GM13976 (cell line): ENCODE results near the gene RAD51.
A peak's percentile ranks its signal among the peaks of the same experiment; 100 is the strongest.

ENCODE experiments used
- DNase-seq: peaks from one replicate; pipeline ENCODE4 v3.0.0; 2012; ENCODE audit warnings: low spot score
- in situ Hi-C: fragments of 300-500 bp; cut with MboI; formaldehyde crosslinking; loops from one replicate; pipeline ENCODE4 v1.12.0; 2022; ENCODE audit warnings: low sequenced_read_pairs, mixed read lengths, inconsistent platforms; ENCODE audit not compliant: unreplicated experiment
- TF ChIP-seq, protein P1 (sequence below): IDR thresholded peaks from 2 replicates; pipeline ENCODE4 v1.5.1; 2012; ENCODE audit warnings: borderline replicate concordance, mild to moderate bottlenecking; ENCODE audit not compliant: insufficient read depth; ENCODE audit errors: extremely low read depth, missing control alignments, control extremely low read depth

Gene RAD51

DNA sequence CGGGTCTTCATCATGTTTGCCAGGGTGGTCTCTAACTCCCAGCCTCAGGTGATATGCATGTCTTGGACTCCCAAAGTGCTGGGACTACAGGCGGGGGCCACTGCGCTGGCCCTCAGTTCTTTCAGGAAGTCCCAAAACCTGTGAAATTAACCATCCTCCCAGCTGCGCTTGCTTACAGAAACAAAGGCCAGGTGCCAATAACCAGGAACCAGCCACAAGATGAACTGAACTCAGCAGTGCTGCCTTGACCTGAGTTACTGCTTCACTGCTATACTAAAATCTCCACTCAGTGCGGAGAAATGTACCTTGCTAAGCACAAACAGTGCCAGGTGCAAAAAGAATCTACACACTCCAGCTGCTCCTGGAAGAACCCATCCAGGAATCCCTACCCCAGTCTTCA lies 65.0 kb downstream of the RAD51 start:
- TF ChIP-seq, protein P1, sequence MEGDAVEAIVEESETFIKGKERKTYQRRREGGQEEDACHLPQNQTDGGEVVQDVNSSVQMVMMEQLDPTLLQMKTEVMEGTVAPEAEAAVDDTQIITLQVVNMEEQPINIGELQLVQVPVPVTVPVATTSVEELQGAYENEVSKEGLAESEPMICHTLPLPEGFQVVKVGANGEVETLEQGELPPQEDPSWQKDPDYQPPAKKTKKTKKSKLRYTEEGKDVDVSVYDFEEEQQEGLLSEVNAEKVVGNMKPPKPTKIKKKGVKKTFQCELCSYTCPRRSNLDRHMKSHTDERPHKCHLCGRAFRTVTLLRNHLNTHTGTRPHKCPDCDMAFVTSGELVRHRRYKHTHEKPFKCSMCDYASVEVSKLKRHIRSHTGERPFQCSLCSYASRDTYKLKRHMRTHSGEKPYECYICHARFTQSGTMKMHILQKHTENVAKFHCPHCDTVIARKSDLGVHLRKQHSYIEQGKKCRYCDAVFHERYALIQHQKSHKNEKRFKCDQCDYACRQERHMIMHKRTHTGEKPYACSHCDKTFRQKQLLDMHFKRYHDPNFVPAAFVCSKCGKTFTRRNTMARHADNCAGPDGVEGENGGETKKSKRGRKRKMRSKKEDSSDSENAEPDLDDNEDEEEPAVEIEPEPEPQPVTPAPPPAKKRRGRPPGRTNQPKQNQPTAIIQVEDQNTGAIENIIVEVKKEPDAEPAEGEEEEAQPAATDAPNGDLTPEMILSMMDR, result no peak
- in situ Hi-C loops, result no loop called here
- DNase-seq, result no peak

DNA sequence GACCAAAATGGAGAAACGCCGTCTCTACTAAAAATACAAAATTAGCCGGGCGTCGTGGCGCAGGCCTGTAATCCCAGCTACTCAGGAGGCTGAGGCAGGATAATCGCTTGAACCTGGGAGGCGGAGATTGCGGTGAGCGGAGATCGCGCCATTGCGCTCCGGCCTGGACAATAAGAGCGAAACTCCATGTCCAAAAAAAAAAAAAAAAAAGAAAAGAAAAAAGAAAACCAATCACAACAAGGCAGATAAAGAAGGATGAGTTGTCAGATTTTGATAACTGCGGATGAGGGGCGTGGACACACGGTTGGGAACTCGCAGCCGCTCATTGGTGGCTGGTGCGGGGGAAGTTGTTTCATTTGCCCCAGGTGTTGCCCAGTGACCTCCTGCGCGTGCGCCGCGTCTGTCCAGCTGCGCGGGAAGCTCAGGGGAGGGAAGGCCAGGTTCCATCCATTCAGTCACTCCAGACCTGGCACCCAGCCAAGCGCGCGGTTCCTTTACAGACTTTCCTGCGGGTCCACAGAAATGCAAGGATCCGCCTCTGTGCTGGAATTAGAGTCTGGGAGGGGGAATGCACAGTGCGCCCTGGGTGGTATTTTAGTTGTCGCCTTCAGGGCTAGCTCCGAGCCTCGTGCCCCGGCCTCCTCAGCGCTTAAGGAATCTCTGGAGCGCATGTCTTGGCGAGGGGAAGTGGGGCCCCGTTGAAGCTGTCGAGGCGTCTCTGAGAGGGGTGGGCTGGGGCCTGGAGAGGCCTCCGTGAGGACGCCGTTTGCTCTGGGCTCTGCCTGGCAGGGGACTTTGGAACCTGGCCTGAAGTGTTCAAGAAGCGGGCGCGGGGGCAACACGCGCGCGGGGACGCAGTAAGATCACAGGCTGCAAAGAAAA lies 68.2 kb downstream of the RAD51 start:
- DNase-seq, result peak; percentile 70
- in situ Hi-C loops, result no loop called here
- TF ChIP-seq, protein P1, result no peak

DNA sequence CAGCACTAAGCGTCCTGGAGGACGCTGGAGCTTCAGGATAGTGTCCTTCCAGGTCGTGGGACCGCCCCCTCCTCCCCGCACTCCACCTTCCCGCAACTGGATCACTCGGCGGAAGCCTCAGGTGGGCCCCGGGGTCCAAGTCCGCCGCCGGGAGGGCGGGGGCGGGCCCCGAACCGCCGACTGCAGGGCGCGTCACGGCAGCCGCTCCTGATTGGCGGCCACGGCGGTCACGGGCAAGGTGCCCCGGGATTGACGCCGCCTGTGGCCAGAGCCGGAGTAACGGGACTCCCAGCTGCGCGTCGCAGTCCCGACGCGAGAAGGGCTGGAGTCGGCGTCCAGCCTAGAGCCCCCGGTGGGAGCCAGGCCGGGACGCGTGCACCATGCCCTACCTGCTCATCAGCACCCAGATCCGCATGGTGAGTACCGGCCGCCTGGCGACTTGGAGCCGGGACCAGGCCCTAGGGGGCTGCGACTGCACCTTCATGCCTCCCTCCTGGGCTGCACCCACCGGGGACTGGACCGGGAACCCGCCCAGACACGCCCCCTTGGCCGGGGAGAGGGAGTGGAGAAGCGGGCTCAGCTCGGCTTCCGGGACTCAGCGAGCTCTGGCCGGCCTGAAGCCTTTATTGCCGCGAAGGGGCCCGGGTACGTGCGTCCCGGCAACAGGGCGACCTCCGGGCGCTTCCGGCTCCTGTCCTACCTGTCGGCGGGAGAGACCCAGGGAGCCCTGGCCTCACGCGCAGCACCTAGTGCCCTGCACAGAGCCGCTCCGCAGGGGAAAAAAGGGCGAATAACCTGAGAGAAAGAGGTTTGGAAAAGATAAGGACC lies 69.0 kb downstream of the RAD51 start, which contains the start of gene GCHFR:
Gene GCHFR (plus strand): TSS at position 268 of the 828 bp plus-strand sequence. CDS start 113 bp downstream, at position 381.
- DNase-seq, result peak; percentile 91
- in situ Hi-C loops, result no loop called here
- TF ChIP-seq, protein P1, result peak; percentile 48

DNA sequence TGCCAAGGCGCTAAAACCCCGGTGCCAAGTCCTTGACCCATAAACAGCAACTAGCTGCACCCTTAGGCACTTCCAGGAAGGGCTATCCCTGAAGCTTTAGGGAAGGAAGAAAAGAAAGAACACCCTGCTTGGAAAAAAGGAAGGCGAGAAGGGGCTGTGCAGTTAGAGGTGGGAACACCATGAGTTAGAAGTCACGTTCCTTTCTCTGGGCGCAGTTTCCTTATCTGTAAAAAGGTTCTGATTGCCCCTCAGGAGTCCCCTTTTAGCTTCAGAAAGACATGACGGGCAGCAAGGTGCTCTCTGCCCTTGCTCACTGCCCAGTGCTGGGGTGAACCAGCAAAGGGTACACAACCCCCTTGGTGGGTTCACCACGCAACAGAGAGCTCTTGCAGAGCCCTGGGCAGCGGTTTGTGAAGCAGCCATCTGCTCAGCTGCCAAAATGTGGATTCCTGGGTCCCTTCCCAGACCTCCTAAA lies 69.7 kb downstream of the RAD51 start:
- in situ Hi-C loops, result no loop called here
- no peak for DNase-seq
- TF ChIP-seq, protein P1, result no peak

DNA sequence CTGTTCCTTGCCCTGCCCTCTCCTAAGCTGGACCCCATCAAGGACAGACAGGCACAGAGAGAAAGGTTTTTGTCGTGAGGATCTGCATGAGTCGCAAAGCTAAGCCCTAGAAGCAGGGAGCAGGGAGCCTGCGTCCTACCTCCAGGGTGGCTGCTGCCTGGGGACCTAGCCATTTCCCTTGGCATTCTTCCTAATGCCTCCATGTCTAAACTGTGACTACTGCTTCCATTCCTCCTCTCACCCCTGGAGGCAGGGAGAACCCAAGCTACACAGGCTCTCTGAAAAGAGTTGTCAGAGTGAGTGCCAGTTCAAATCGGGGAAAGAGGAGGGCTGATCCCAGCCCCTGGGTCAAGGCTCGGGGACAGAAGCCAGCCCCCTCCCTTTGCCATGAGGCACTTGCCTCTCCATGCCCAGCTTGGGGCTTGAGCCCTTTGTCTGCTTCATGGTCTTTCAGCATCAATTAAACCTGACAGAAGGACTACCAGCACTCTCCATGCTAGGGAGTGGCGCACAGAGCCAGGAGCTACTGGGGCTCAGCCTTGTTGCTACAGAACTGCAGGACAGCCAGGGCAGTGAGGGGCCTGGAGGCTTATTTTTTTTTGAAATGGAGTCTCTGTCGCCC lies 71.3 kb downstream of the RAD51 start:
- TF ChIP-seq, protein P1, result no peak
- DNase-seq, result no peak
- in situ Hi-C loops, result no loop called here
